IMR-90 (cell line): ENCODE data around the gene FUT7. TPM values are rescaled to one million over a fixed set of nuclear protein-coding genes. Genes with fewer than 3 reads are reported as not detected.

Experiments used
- ATAC-seq: fragments of 200-7000 bp; cut with Tn5 transposase; 2 replicates; pipeline ENCODE4 v1.9.1; 2020; ENCODE audit warnings: low read depth, mild to moderate bottlenecking, moderate library complexity
- BruUV-seq: library from RNA; stranded (reverse); fragments of 400-500 nt; replicated peaks from 2 replicates; lab custom pipeline; 2021; lab: Mats Ljungman, UMichigan
- CTCF ChIA-PET: fragments of 300-600 bp; formaldehyde crosslinking; extraction: SDS; loops from one replicate; lab custom pipeline; 2021; ENCODE audit warnings: antibody characterized with exemption; lab: Yijun Ruan, JAX
- POLR2A ChIA-PET: fragments of 300-600 bp; sonication (Branson Sonifier 250); formaldehyde crosslinking; loops from one replicate; lab custom pipeline; 2022; ENCODE audit warnings: antibody characterized with exemption; ENCODE audit not compliant: unreplicated experiment; lab: Charles Lee
- DNase-seq: peaks from one replicate; pipeline ENCODE4 v3.0.0; 2013
- H2AFZ ChIP-seq: replicated peaks from 2 replicates; pipeline ENCODE3; 2013; ENCODE audit warnings: low read length, mild to moderate bottlenecking; ENCODE audit not compliant: poor library complexity
- H2AK5ac ChIP-seq: 2 replicates; pipeline ENCODE4 v1.6.1; 2013; ENCODE audit warnings: low read depth, low read length, inconsistent platforms
- H2AK9ac ChIP-seq: replicated peaks from 2 replicates; pipeline ENCODE3; 2013; ENCODE audit warnings: mild to moderate bottlenecking, low read depth, low read length, moderate library complexity; ENCODE audit not compliant: poor library complexity
- H2BK120ac ChIP-seq: 2 replicates; pipeline ENCODE4 v1.6.1; 2013; ENCODE audit warnings: low read depth, low read length, inconsistent platforms
- H2BK15ac ChIP-seq: 3 replicates; pipeline ENCODE4 v1.6.1; 2013; ENCODE audit warnings: low read depth, low read length, inconsistent platforms
- H2BK20ac ChIP-seq: 2 replicates; pipeline ENCODE4 v1.6.1; 2013; ENCODE audit warnings: low read depth, mild to moderate bottlenecking, inconsistent platforms, low read length, moderate library complexity
- H2BK5ac ChIP-seq: 2 replicates; pipeline ENCODE4 v1.6.1; 2013; ENCODE audit warnings: mild to moderate bottlenecking, low read depth, low read length, inconsistent platforms; ENCODE audit not compliant: poor library complexity, severe bottlenecking
- H3K14ac ChIP-seq: replicated peaks from 2 replicates; pipeline ENCODE4 v1.6.1; 2013; ENCODE audit warnings: low read depth, low read length, inconsistent platforms
- H3K18ac ChIP-seq: 2 replicates; pipeline ENCODE4 v1.6.1; 2013; ENCODE audit warnings: low read depth, low read length, control low read depth
- H3K23ac ChIP-seq: 2 replicates; pipeline ENCODE4 v1.6.1; 2013; ENCODE audit warnings: low read depth, low read length, inconsistent platforms
- H3K27ac ChIP-seq: 2 replicates; pipeline ENCODE4 v1.5.1; 2013; ENCODE audit warnings: mild to moderate bottlenecking, control low read depth, low read length; ENCODE audit not compliant: insufficient read depth
- H3K27me3 ChIP-seq: 2 replicates; pipeline ENCODE4 v1.6.1; 2013; ENCODE audit warnings: low read length; ENCODE audit not compliant: control insufficient read depth, insufficient read depth
- H3K36me3 ChIP-seq: 2 replicates; pipeline ENCODE4 v1.6.1; 2013; ENCODE audit warnings: low read length, mixed read lengths; ENCODE audit not compliant: control insufficient read depth, insufficient read depth
- H3K4ac ChIP-seq: 2 replicates; pipeline ENCODE4 v1.6.1; 2013; ENCODE audit warnings: low read depth, low read length, inconsistent platforms
- H3K4me1 ChIP-seq: 2 replicates; pipeline ENCODE4 v1.6.1; 2013; ENCODE audit warnings: low read length, mixed read lengths; ENCODE audit not compliant: control insufficient read depth, insufficient read depth
- H3K4me2 ChIP-seq: 2 replicates; pipeline ENCODE4 v1.6.1; 2013; ENCODE audit warnings: low read depth, mild to moderate bottlenecking, control low read depth, low read length, moderate library complexity
- H3K4me3 ChIP-seq: 2 replicates; pipeline ENCODE4 v1.5.1; 2013; ENCODE audit warnings: low read depth, mild to moderate bottlenecking, control low read depth, low read length, moderate library complexity; ENCODE audit not compliant: insufficient read depth
- H3K56ac ChIP-seq: 2 replicates; pipeline ENCODE4 v1.6.1; 2013; ENCODE audit warnings: low read length, inconsistent platforms; ENCODE audit not compliant: insufficient read depth; ENCODE audit errors: extremely low read depth
- H3K79me1 ChIP-seq, 2 experiments: 2 replicates each; pipeline ENCODE4 v1.6.1; 2013; ENCODE audit warnings: low read length in 2 of 2, inconsistent platforms in 1 of 2, low read depth in 1 of 2
- H3K9ac ChIP-seq: 2 replicates; pipeline ENCODE4 v1.6.1; 2013; ENCODE audit warnings: low read depth, low read length, control low read depth
- H3K9me1 ChIP-seq: 2 replicates; pipeline ENCODE4 v1.6.1; 2013; ENCODE audit warnings: low read length, inconsistent platforms; ENCODE audit not compliant: insufficient read depth
- H3K9me3 ChIP-seq: 2 replicates; pipeline ENCODE4 v1.6.1; 2013; ENCODE audit warnings: low read length; ENCODE audit not compliant: control insufficient read depth, insufficient read depth
- H4K20me1 ChIP-seq: 2 replicates; pipeline ENCODE4 v1.6.1; 2013; ENCODE audit warnings: low read length, inconsistent platforms; ENCODE audit not compliant: insufficient read depth
- H4K5ac ChIP-seq: 2 replicates; pipeline ENCODE4 v1.6.1; 2013; ENCODE audit warnings: mild to moderate bottlenecking, low read depth, low read length, control low read depth
- H4K8ac ChIP-seq, 2 experiments: 2 replicates each; pipeline ENCODE4 v1.6.1; 2013; ENCODE audit warnings: low read depth in 2 of 2, low read length in 2 of 2, control low read depth in 1 of 2, inconsistent platforms in 1 of 2
- H4K91ac ChIP-seq: 2 replicates; pipeline ENCODE4 v1.6.1; 2013; ENCODE audit warnings: low read depth, low read length, inconsistent platforms; ENCODE audit not compliant: insufficient read depth
- BHLHE40 ChIP-seq: fragments of 150-350 bp; IDR thresholded peaks from 2 replicates; pipeline ENCODE4 v1.6.1; 2016; ENCODE audit warnings: mild to moderate bottlenecking, low read depth, low read length
- CEBPB ChIP-seq: IDR thresholded peaks from 2 replicates; pipeline ENCODE4 v1.6.1; 2012; ENCODE audit warnings: low read depth, low read length, improper control_type of control experiment
- CHD1 ChIP-seq: IDR thresholded peaks from 2 replicates; pipeline ENCODE4 v1.6.1; 2012; ENCODE audit warnings: low read depth, low read length, improper control_type of control experiment
- CTCF ChIP-seq: conservative IDR thresholded peaks from 2 replicates; pipeline ENCODE4 v1.5.1; 2012; ENCODE audit warnings: mild to moderate bottlenecking, low read depth, low read length, improper control_type of control experiment
- ELK1 ChIP-seq: fragments of 150-350 bp; IDR thresholded peaks from 2 replicates; pipeline ENCODE4 v1.6.1; 2016; ENCODE audit warnings: low read depth, mild to moderate bottlenecking, low read length, moderate library complexity, borderline replicate concordance
- FOS ChIP-seq: fragments of 150-350 bp; IDR thresholded peaks from 2 replicates; pipeline ENCODE4 v1.6.1; 2016; ENCODE audit warnings: low read depth, low read length
- MAFK ChIP-seq: IDR thresholded peaks from 2 replicates; pipeline ENCODE4 v1.6.1; 2012; ENCODE audit warnings: low read depth, low read length, improper control_type of control experiment
- MAZ ChIP-seq: IDR thresholded peaks from 2 replicates; pipeline ENCODE4 v1.6.1; 2012; ENCODE audit warnings: low read depth, mild to moderate bottlenecking, low read length, improper control_type of control experiment, moderate library complexity, borderline replicate concordance
- MXI1 ChIP-seq: IDR thresholded peaks from 2 replicates; pipeline ENCODE4 v1.6.1; 2012; ENCODE audit warnings: low read depth, mild to moderate bottlenecking, low read length, moderate library complexity, borderline replicate concordance
- NFE2L2 ChIP-seq: fragments of 150-350 bp; IDR thresholded peaks from 2 replicates; pipeline ENCODE4 v1.6.1; 2016; ENCODE audit warnings: low read depth, mild to moderate bottlenecking, low read length
- POLR2A ChIP-seq: IDR thresholded peaks from 2 replicates; pipeline ENCODE4 v1.6.1; 2012; ENCODE audit warnings: mild to moderate bottlenecking, low read depth, low read length
- RAD21 ChIP-seq: IDR thresholded peaks from 2 replicates; pipeline ENCODE4 v1.6.1; 2012; ENCODE audit warnings: low read length, improper control_type of control experiment
- RCOR1 ChIP-seq: IDR thresholded peaks from 2 replicates; pipeline ENCODE4 v1.6.1; 2012; ENCODE audit warnings: mild to moderate bottlenecking, low read length, improper control_type of control experiment; ENCODE audit not compliant: insufficient replicate concordance
- RFX5 ChIP-seq: IDR thresholded peaks from 2 replicates; pipeline ENCODE4 v1.8.0; 2012; ENCODE audit warnings: low read depth, mild to moderate bottlenecking, low read length, moderate library complexity
- SMC3 ChIP-seq: fragments of 150-350 bp; IDR thresholded peaks from 2 replicates; pipeline ENCODE4 v1.6.1; 2016; ENCODE audit warnings: low read depth, mild to moderate bottlenecking, antibody characterized with exemption, low read length, moderate library complexity
- USF2 ChIP-seq: fragments of 150-350 bp; IDR thresholded peaks from 2 replicates; pipeline ENCODE4 v1.6.1; 2017; ENCODE audit warnings: mild to moderate bottlenecking, antibody characterized with exemption, low read length, low read depth
- WGBS, 2 experiments: methylation state at CpG; one replicate each; pipeline versions ENCODE4 v1.1.5 to v1.1.7; 2013; ENCODE audit warnings: missing lambda C conversion rate in 2 of 2; ENCODE audit not compliant: insufficient read length in 1 of 2; ENCODE audit errors: extremely low coverage in 2 of 2; 5-methylcytosine and 5-hydroxymethylcytosine counted together
- dilution Hi-C: fragments of 300-500 bp; cut with HindIII; formaldehyde crosslinking; loops from one replicate; pipeline ENCODE4 v1.14.3; 2018; ENCODE audit warnings: low sequenced_read_pairs; ENCODE audit not compliant: unreplicated experiment
- in situ Hi-C: fragments of 300-500 bp; cut with MboI; formaldehyde crosslinking; loops from 3 replicates; pipeline ENCODE4 v1.14.3; 2019; ENCODE audit warnings: low sequenced_read_pairs, inconsistent platforms, mixed read lengths
- intact Hi-C: fragments of 100-400 bp; cut with micrococcal nuclease; formaldehyde crosslinking; loops from 2 replicates; pipeline ENCODE4 v1.10.0; 2022
- polyA plus RNA-seq, 3 experiments: library from polyadenylated mRNA; depleted of rRNA; stranded (reverse); fragments of >200 nt; gene quantifications; 2 replicates each; pipeline ENCODE4 v1.2.3, GENCODE V29; 2012; ENCODE audit warnings: low replicate concordance in 1 of 3
- total RNA-seq: library from RNA; depleted of rRNA; stranded (reverse); fragments of >200 nt; gene quantifications from 2 replicates; pipeline ENCODE4 v1.2.3, GENCODE V29; 2012

FUT7 gene
- total and polyA plus RNA-seq, 2 of the 4 experiments (the other 2 are of a cell fraction) = not detected

- ChIA-PET POLR2A (no interaction called here), CTCF (no interaction called here)
- no peak overlapping the region for H4K5ac ChIP-seq
- intact Hi-C loops = no loop called here
- no peak overlapping the region for H2AK9ac ChIP-seq
- no peaks in the 10 kb centered on the region for H3K9me3 ChIP-seq
- no peaks in the 10 kb centered on the region for H3K36me3 ChIP-seq
- H2AFZ ChIP-seq = no peak overlapping the region
- BruUV-seq = no TSS peak
- no peak for ATAC-seq
- H2BK5ac ChIP-seq = no peak overlapping the region
- H3K18ac ChIP-seq = no peak overlapping the region
- H3K27me3 ChIP-seq = peaks cover 2% of the 10 kb centered on the region; the same call in 1 of the 2 replicates
- no peaks in the 10 kb centered on the region for H3K79me1 ChIP-seq
- H3K4me1 ChIP-seq = no peaks in the 10 kb centered on the region
- 92% methylated on average over 8 of the region's 15 CpGs; no CpG with 5 or more reads in 1 of the 2 experiments for whole genome bisulfite sequencing, 2 experiments
- no peak overlapping the region for H4K8ac ChIP-seq
- H3K9me1 ChIP-seq = no peaks in the 10 kb centered on the region
- H3K9ac ChIP-seq = no peak overlapping the region
- DNase-seq = no peak
- dilution Hi-C loops = no loop called here
- H3K14ac ChIP-seq = no peak overlapping the region
- H2BK15ac ChIP-seq = no peak overlapping the region
- no peak overlapping the region for H3K4me2 ChIP-seq
- H3K4ac ChIP-seq = no peak overlapping the region
- H2AK5ac ChIP-seq = no peak overlapping the region
- no peak overlapping the region for H2BK120ac ChIP-seq
- no peak overlapping the region for H2BK20ac ChIP-seq
- in situ Hi-C loops = no loop called here
- TF ChIP-seq CHD1 (no peak), BHLHE40 (no peak), POLR2A (no peak), CTCF (no peak), MAFK (no peak), ELK1 (no peak), MXI1 (no peak), RAD21 (no peak), FOS (no peak), RCOR1 (no peak), SMC3 (no peak), RFX5 (no peak), CEBPB (no peak), MAZ (no peak), NFE2L2 (no peak), USF2 (no peak)
- H4K91ac ChIP-seq = no peak overlapping the region
- H3K56ac ChIP-seq = no peak overlapping the region
- no peak overlapping the region for H3K23ac ChIP-seq
- H4K20me1 ChIP-seq = no peaks in the 10 kb centered on the region
- no peak overlapping the region for H3K4me3 ChIP-seq
- H3K27ac ChIP-seq = no peak overlapping the region
Observed at GRCh38 chr9:137062384-137062783, 30.5 kb upstream of the FUT7 start.
